Mononuclear cell (primary cell): Measurements from ENCODE around the gene MFN1. TPM values are rescaled to one million over a fixed set of nuclear protein-coding genes. Genes with fewer than 3 reads are reported as not detected.

Experiments
- H3K27me3 ChIP-seq: 2 replicates; pipeline ENCODE4 v1.6.0; 2011; ENCODE audit warnings: low read length, control low read depth; ENCODE audit not compliant: insufficient read depth
- H3K4me1 ChIP-seq: 2 replicates; pipeline ENCODE4 v1.5.1; 2011; ENCODE audit warnings: mild to moderate bottlenecking, low read length, control low read depth; ENCODE audit not compliant: insufficient read depth
- H3K4me3 ChIP-seq: 2 replicates; pipeline ENCODE4 v1.5.1; 2011; ENCODE audit warnings: mild to moderate bottlenecking, low read length, moderate library complexity
- H3K9me3 ChIP-seq: 2 replicates; pipeline ENCODE4 v1.5.1; 2011; ENCODE audit warnings: low read depth, mild to moderate bottlenecking, control low read depth, low read length
- total RNA-seq: library from RNA; depleted of rRNA; stranded (reverse); fragments of >200 nt; gene quantifications from one replicate; pipeline ENCODE4 v1.2.3, GENCODE V29; 2012

Gene MFN1
- total RNA-seq, 1 donor = 47.9 TPM

- H3K4me1 ChIP-seq = no peaks in the 10 kb centered on the region
- no peak overlapping the region for H3K4me3 ChIP-seq
- H3K9me3 ChIP-seq = no peaks in the 10 kb centered on the region
- no peaks in the 10 kb centered on the region for H3K27me3 ChIP-seq
These were observed 51.2 kb downstream of the MFN1 start for GRCh38 chr3:179398574-179399231.

GRCh38 chr3:179401561-179401960, 54.1 kb downstream of the MFN1 start:
- Histone ChIP-seq H3K9me3 (no peaks in the 10 kb centered on the region), H3K4me3 (no peak overlapping the region), H3K27me3 (no peaks in the 10 kb centered on the region)

GRCh38 chr3:179402963-179403362, 55.5 kb downstream of the MFN1 start:
- no peaks in the 10 kb centered on the region for H3K27me3 ChIP-seq
- no peaks in the 10 kb centered on the region for H3K4me1 ChIP-seq
- no peaks in the 10 kb centered on the region for H3K9me3 ChIP-seq
- no peak overlapping the region for H3K4me3 ChIP-seq

More at GRCh38 chr3:179401561-179401960, 54.1 kb downstream of the MFN1 start:
- no peaks in the 10 kb centered on the region for H3K4me1 ChIP-seq

- Histone ChIP-seq H3K27me3 (no peaks in the 10 kb centered on the region), H3K4me1 (no peaks in the 10 kb centered on the region), H3K4me3 (no peak overlapping the region), H3K9me3 (no peaks in the 10 kb centered on the region)
These were observed 56.8 kb downstream of the MFN1 start for GRCh38 chr3:179404307-179404706.

GRCh38 chr3:179410331-179410730, 62.8 kb downstream of the MFN1 start:
- Histone ChIP-seq H3K9me3 (no peaks in the 10 kb centered on the region), H3K4me1 (no peaks in the 10 kb centered on the region), H3K4me3 (no peak overlapping the region)

GRCh38 chr3:179410999-179411398, 63.5 kb downstream of the MFN1 start:
- Histone ChIP-seq H3K27me3 (no peaks in the 10 kb centered on the region), H3K4me1 (no peaks in the 10 kb centered on the region), H3K9me3 (no peaks in the 10 kb centered on the region), H3K4me3 (no peak overlapping the region)

More at GRCh38 chr3:179410331-179410730, 62.8 kb downstream of the MFN1 start:
- H3K27me3 ChIP-seq = no peaks in the 10 kb centered on the region

- Histone ChIP-seq H3K9me3 (no peaks in the 10 kb centered on the region), H3K4me1 (no peaks in the 10 kb centered on the region), H3K27me3 (no peaks in the 10 kb centered on the region), H3K4me3 (no peak overlapping the region)
These were observed 67.3 kb downstream of the MFN1 start for GRCh38 chr3:179414804-179415203.

GRCh38 chr3:179415377-179415776, 67.9 kb downstream of the MFN1 start:
- Histone ChIP-seq H3K9me3 (no peaks in the 10 kb centered on the region), H3K4me1 (no peaks in the 10 kb centered on the region), H3K4me3 (no peak overlapping the region), H3K27me3 (no peaks in the 10 kb centered on the region)

GRCh38 chr3:179416681-179417080, 69.2 kb downstream of the MFN1 start:
- Histone ChIP-seq H3K4me3 (no peak overlapping the region), H3K27me3 (no peaks in the 10 kb centered on the region), H3K9me3 (no peaks in the 10 kb centered on the region), H3K4me1 (no peaks in the 10 kb centered on the region)

- Histone ChIP-seq H3K9me3 (no peaks in the 10 kb centered on the region), H3K27me3 (no peaks in the 10 kb centered on the region), H3K4me1 (no peaks in the 10 kb centered on the region), H3K4me3 (no peak overlapping the region)
These were observed 71.1 kb downstream of the MFN1 start for GRCh38 chr3:179418610-179419009.

- Histone ChIP-seq H3K9me3 (no peaks in the 10 kb centered on the region), H3K4me1 (no peaks in the 10 kb centered on the region), H3K4me3 (no peak overlapping the region), H3K27me3 (no peaks in the 10 kb centered on the region)
These were observed 74.0 kb downstream of the MFN1 start for GRCh38 chr3:179421500-179421899.

GRCh38 chr3:179425075-179425474, 77.6 kb downstream of the MFN1 start:
- Histone ChIP-seq H3K27me3 (no peaks in the 10 kb centered on the region), H3K9me3 (no peaks in the 10 kb centered on the region), H3K4me3 (no peak overlapping the region), H3K4me1 (no peaks in the 10 kb centered on the region)

- no peaks in the 10 kb centered on the region for H3K27me3 ChIP-seq
- H3K9me3 ChIP-seq = no peaks in the 10 kb centered on the region
- H3K4me1 ChIP-seq = peaks cover 25% of the 10 kb centered on the region
- H3K4me3 ChIP-seq = no peak overlapping the region
These were observed 81.5 kb downstream of the MFN1 start for GRCh38 chr3:179428876-179429548.

- H3K27me3 ChIP-seq = no peaks in the 10 kb centered on the region
- H3K4me1 ChIP-seq = peaks cover 25% of the 10 kb centered on the region
- no peaks in the 10 kb centered on the region for H3K9me3 ChIP-seq
- no peak overlapping the region for H3K4me3 ChIP-seq
These were observed 82.9 kb downstream of the MFN1 start for GRCh38 chr3:179430277-179430870.

GRCh38 chr3:179432021-179432420, 84.5 kb downstream of the MFN1 start:
- Histone ChIP-seq H3K4me3 (no peak overlapping the region), H3K9me3 (no peaks in the 10 kb centered on the region), H3K27me3 (no peaks in the 10 kb centered on the region), H3K4me1 (peaks cover 35% of the 10 kb centered on the region)
